HEK293 (cell line): Measurements from ENCODE around the gene PTPRH.

ENCODE experiments used
- CTCF ChIA-PET: fragments of 350-600 bp; formaldehyde crosslinking; extraction: SDS; loops from one replicate; lab custom pipeline; 2021; ENCODE audit warnings: antibody characterized with exemption; lab: Yijun Ruan, JAX
- POLR2A ChIA-PET: fragments of 300-600 bp; formaldehyde crosslinking; extraction: SDS; loops from one replicate; lab custom pipeline; 2020; ENCODE audit warnings: antibody characterized with exemption, inconsistent platforms; lab: Yijun Ruan, JAX
- H3K27ac ChIP-seq: fragments of 200-500 bp; sonication (Bioruptor generic); 2 replicates; pipeline ENCODE4 v1.5.1; 2014; ENCODE audit warnings: low read depth, low read length, control low read depth, inconsistent platforms; ENCODE audit errors: extremely low read depth
- H3K36me3 ChIP-seq, 2 experiments: fragments of 200-500 bp in 1 of 2; sonication (Bioruptor generic) in 1 of 2; 1 replicate in 1 of 2; 2 replicates in 1 of 2; pipeline ENCODE4 v1.5.1; 2014 to 2017; ENCODE audit warnings: inconsistent platforms in 2 of 2, low read length in 2 of 2; ENCODE audit not compliant: control insufficient read depth in 2 of 2, insufficient read depth in 1 of 2
- H3K4me1 ChIP-seq: fragments of 200-500 bp; sonication (Bioruptor generic); 2 replicates; pipeline ENCODE4 v1.5.1; 2014; ENCODE audit warnings: mild to moderate bottlenecking, low read length, inconsistent platforms; ENCODE audit not compliant: control insufficient read depth, insufficient read depth
- H3K4me3 ChIP-seq: 2 replicates; pipeline ENCODE4 v1.5.1; 2011; ENCODE audit warnings: low read depth, mild to moderate bottlenecking, control low read depth, low read length, moderate library complexity
- H3K9me3 ChIP-seq: fragments of 200-500 bp; sonication (Bioruptor generic); 2 replicates; pipeline ENCODE4 v1.5.1; 2014; ENCODE audit warnings: low read depth, low read length, inconsistent platforms; ENCODE audit not compliant: control insufficient read depth, insufficient read depth
- BCL11B ChIP-seq: fragments of 450-650 bp; formaldehyde crosslinking; IDR thresholded peaks from 2 replicates; pipeline ENCODE4 v1.5.1; 2016; ENCODE audit warnings: low read depth, missing biosample characterization, missing genetic modification characterization
- EGR2 ChIP-seq: fragments of 450-650 bp; formaldehyde crosslinking; IDR thresholded peaks from 2 replicates; pipeline ENCODE4 v1.5.1; 2016; ENCODE audit warnings: low read depth, missing biosample characterization, missing genetic modification characterization
- HIC1 ChIP-seq: fragments of 450-650 bp; formaldehyde crosslinking; IDR thresholded peaks from 2 replicates; pipeline ENCODE4 v1.5.1; 2016; ENCODE audit warnings: missing biosample characterization, missing genetic modification characterization
- PATZ1 ChIP-seq: fragments of 450-650 bp; formaldehyde crosslinking; IDR thresholded peaks from 2 replicates; pipeline ENCODE4 v1.5.1; 2016; ENCODE audit warnings: missing biosample characterization, missing genetic modification characterization
- SALL2 ChIP-seq: fragments of 450-650 bp; formaldehyde crosslinking; IDR thresholded peaks from 2 replicates; pipeline ENCODE4 v1.5.0; 2017; ENCODE audit warnings: missing biosample characterization, mild to moderate bottlenecking, missing genetic modification characterization, borderline replicate concordance
- SCRT2 ChIP-seq: fragments of 450-650 bp; formaldehyde crosslinking; IDR thresholded peaks from 2 replicates; pipeline ENCODE4 v1.5.1; 2016; ENCODE audit warnings: missing biosample characterization, missing genetic modification characterization
- TCF7L2 ChIP-seq: IDR thresholded peaks from 2 replicates; pipeline ENCODE4 v1.6.1; 2011; ENCODE audit warnings: low read depth, mild to moderate bottlenecking, inconsistent platforms, low read length, moderate library complexity, borderline replicate concordance
- WT1 ChIP-seq: fragments of 450-650 bp; formaldehyde crosslinking; IDR thresholded peaks from 2 replicates; pipeline ENCODE4 v1.5.1; 2016; ENCODE audit warnings: missing biosample characterization, missing genetic modification characterization
- ZBTB21 ChIP-seq: fragments of 450-650 bp; formaldehyde crosslinking; IDR thresholded peaks from 2 replicates; pipeline ENCODE4 v1.5.1; 2017; ENCODE audit warnings: missing biosample characterization, missing genetic modification characterization
- ZFHX2 ChIP-seq: fragments of 450-650 bp; formaldehyde crosslinking; conservative IDR thresholded peaks from 2 replicates; pipeline ENCODE4 v1.5.1; 2016; ENCODE audit warnings: missing biosample characterization, missing genetic modification characterization
- ZNF10 ChIP-seq: fragments of 450-650 bp; formaldehyde crosslinking; IDR thresholded peaks from 2 replicates; pipeline ENCODE4 v1.5.1; 2017; ENCODE audit warnings: missing biosample characterization, missing genetic modification characterization
- ZNF157 ChIP-seq: fragments of 450-650 bp; formaldehyde crosslinking; IDR thresholded peaks from 2 replicates; pipeline ENCODE4 v1.5.1; 2016; ENCODE audit warnings: missing biosample characterization, missing genetic modification characterization
- ZNF302 ChIP-seq: fragments of 450-650 bp; formaldehyde crosslinking; IDR thresholded peaks from 2 replicates; pipeline ENCODE4 v1.5.1; 2016; ENCODE audit warnings: missing biosample characterization, missing genetic modification characterization, low read depth
- ZNF341 ChIP-seq: fragments of 450-650 bp; formaldehyde crosslinking; IDR thresholded peaks from 2 replicates; pipeline ENCODE4; 2016; ENCODE audit warnings: low read depth, missing biosample characterization, missing genetic modification characterization
- ZNF776 ChIP-seq: fragments of 450-650 bp; formaldehyde crosslinking; IDR thresholded peaks from 2 replicates; pipeline ENCODE4 v1.5.0; 2017; ENCODE audit warnings: missing biosample characterization, missing genetic modification characterization, borderline replicate concordance
- ZNF830 ChIP-seq: fragments of 450-650 bp; IDR thresholded peaks from 2 replicates; pipeline ENCODE4 v1.5.0; 2018; ENCODE audit warnings: missing biosample characterization, missing genetic modification characterization, low read depth, mild to moderate bottlenecking, moderate library complexity
- TF ChIP-seq, protein P1 (sequence below): fragments of 450-650 bp; formaldehyde crosslinking; IDR thresholded peaks from 2 replicates; pipeline ENCODE4 v1.5.1; 2016; ENCODE audit warnings: missing biosample characterization, missing genetic modification characterization, low read depth
- TF ChIP-seq, protein P2 (sequence below): fragments of 450-650 bp; formaldehyde crosslinking; IDR thresholded peaks from 2 replicates; pipeline ENCODE4 v1.5.1; 2016; ENCODE audit warnings: missing biosample characterization, missing genetic modification characterization

The PTPRH gene

DNA sequence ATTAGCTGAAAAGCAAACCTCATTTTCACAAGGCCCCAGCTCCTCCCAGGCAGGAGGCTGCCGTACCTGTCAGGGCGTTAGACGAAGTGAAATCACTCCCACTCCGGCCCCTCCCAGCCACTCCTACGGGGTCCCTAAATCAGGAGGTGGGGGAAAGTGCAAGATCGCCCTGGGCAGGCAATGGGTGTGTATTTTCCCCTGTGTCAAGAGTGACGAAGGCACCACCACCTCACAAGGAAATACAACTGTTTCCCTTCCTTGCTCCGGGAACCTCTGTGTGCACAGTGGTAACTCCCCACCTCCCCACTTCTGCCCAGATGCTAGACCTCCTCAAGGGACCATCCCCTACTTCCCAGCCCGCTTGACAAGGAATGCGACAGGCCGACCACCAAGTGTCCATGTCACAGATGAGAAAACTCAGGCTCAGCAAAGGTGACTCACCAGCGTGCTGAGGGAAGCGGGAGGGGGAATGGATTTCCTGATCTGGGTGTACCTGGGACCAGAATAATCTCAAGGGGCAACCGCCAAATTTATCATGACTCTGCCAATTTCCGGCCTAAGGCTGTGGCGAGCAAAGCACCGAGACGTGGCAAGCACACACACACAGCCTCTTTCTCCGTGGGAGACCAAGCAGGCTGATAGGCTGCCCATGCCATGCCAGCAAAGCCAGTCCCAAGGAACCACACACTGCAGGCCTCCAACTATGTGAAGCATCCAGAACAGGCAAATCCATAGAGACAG, 42.2 kb upstream of the PTPRH start:
- Histone ChIP-seq H3K36me3 (peaks cover under 1 to 55% of the 10 kb centered on the region in 2 experiments; a peak in 2 of 3 replicates), H3K27ac (no peak overlapping the region), H3K9me3 (no peaks in the 10 kb centered on the region), H3K4me3 (no peak overlapping the region), H3K4me1 (peaks cover 14% of the 10 kb centered on the region)
- CTCF ChIA-PET: interaction anchor here (0.5 to 0.6 kb wide), 5 partner anchors 8 to 394 kb away, joined by 3 to 6 read pairs (median 5); no protein-coding TSS in a partner anchor
- POLR2A ChIA-PET: interaction anchor here (2.2 kb wide), 1 partner anchor 8 kb away, joined by 7 read pairs; the partner anchor contains the start of gene PPP6R1
- TF ChIP-seq ZFHX2 (tag by site-specific recombination) (peak; percentile 13; the same call in 1 of the 2 replicates), EGR2 (tag by site-specific recombination) (0 out of 2 replicates have a peak, but pooled peaks have one; percentile 33), SCRT2 (peak; percentile 75), ZNF341 (no peak), PATZ1 (no peak)
- TF ChIP-seq, protein P1, sequence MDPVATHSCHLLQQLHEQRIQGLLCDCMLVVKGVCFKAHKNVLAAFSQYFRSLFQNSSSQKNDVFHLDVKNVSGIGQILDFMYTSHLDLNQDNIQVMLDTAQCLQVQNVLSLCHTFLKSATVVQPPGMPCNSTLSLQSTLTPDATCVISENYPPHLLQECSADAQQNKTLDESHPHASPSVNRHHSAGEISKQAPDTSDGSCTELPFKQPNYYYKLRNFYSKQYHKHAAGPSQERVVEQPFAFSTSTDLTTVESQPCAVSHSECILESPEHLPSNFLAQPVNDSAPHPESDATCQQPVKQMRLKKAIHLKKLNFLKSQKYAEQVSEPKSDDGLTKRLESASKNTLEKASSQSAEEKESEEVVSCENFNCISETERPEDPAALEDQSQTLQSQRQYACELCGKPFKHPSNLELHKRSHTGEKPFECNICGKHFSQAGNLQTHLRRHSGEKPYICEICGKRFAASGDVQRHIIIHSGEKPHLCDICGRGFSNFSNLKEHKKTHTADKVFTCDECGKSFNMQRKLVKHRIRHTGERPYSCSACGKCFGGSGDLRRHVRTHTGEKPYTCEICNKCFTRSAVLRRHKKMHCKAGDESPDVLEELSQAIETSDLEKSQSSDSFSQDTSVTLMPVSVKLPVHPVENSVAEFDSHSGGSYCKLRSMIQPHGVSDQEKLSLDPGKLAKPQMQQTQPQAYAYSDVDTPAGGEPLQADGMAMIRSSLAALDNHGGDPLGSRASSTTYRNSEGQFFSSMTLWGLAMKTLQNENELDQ (tag by site-specific recombination): no peak

- H3K36me3 ChIP-seq: peaks cover 9 to 60% of the 10 kb centered on the region in 2 experiments; a peak in 2 of 3 replicates
- no peak overlapping the region for H3K27ac ChIP-seq
- CTCF ChIA-PET: no interaction called here
- TF ChIP-seq SALL2 (no peak), WT1 (tag by site-specific recombination) (no peak), TCF7L2 (no peak), ZNF157 (no peak), ZBTB21 (tag by site-specific recombination) (no peak)
- TF ChIP-seq, all 188 proteins: peak for 0
- no peaks in the 10 kb centered on the region for H3K9me3 ChIP-seq
- H3K4me1 ChIP-seq: peaks cover 4% of the 10 kb centered on the region; the same call in 1 of the 2 replicates
- no peak overlapping the region for H3K4me3 ChIP-seq
- POLR2A ChIA-PET: interaction anchor here (2.2 kb wide), 1 partner anchor 9 kb away, joined by 7 read pairs; the partner anchor contains the start of gene PPP6R1
Measured at GRCh38 chr19:55250262-55251036, 41.1 kb upstream of the PTPRH start.

GRCh38 chr19:55249841-55250240, 40.5 kb upstream of the PTPRH start:
- CTCF ChIA-PET: no interaction called here
- no peak overlapping the region for H3K27ac ChIP-seq
- no peak overlapping the region for H3K4me3 ChIP-seq
- H3K9me3 ChIP-seq: no peaks in the 10 kb centered on the region
- POLR2A ChIA-PET: interaction anchor here (2.2 kb wide), 1 partner anchor 10 kb away, joined by 7 read pairs; the partner anchor contains the start of gene PPP6R1
- H3K4me1 ChIP-seq: 0 out of 2 replicates have a peak, but pooled peaks cover under 1% of the 10 kb centered on the region
- peaks cover 15 to 64% of the 10 kb centered on the region in 2 experiments; a peak in 2 of 3 replicates for H3K36me3 ChIP-seq
- TF ChIP-seq, protein P2, sequence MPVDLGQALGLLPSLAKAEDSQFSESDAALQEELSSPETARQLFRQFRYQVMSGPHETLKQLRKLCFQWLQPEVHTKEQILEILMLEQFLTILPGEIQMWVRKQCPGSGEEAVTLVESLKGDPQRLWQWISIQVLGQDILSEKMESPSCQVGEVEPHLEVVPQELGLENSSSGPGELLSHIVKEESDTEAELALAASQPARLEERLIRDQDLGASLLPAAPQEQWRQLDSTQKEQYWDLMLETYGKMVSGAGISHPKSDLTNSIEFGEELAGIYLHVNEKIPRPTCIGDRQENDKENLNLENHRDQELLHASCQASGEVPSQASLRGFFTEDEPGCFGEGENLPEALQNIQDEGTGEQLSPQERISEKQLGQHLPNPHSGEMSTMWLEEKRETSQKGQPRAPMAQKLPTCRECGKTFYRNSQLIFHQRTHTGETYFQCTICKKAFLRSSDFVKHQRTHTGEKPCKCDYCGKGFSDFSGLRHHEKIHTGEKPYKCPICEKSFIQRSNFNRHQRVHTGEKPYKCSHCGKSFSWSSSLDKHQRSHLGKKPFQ (tag by site-specific recombination): no peak
- TF ChIP-seq ZNF776 (tag by site-specific recombination) (no peak), HIC1 (peak; percentile 52; the same call in 1 of the 2 replicates), ZNF10 (tag by site-specific recombination) (no peak), ZNF830 (tag by site-specific recombination) (no peak), BCL11B (no peak), ZNF302 (tag by site-specific recombination) (no peak)
- TF ChIP-seq, all 188 proteins: peak for 1
